GM18909 (cell line): ENCODE results near the gene FAM228B.
"Not testable (repeated sequence)": the region's sequence is repeated elsewhere in the genome, so short reads cannot be mapped to it uniquely, and the experiment has no call there.

ENCODE experiments used
- ATAC-seq: cut with Tn5 transposase; IDR thresholded peaks from one replicate; pipeline ENCODE4 v1.9.1; 2021; ENCODE audit warnings: mild to moderate bottlenecking; ENCODE audit not compliant: unreplicated experiment, poor library complexity

Gene FAM228B

DNA sequence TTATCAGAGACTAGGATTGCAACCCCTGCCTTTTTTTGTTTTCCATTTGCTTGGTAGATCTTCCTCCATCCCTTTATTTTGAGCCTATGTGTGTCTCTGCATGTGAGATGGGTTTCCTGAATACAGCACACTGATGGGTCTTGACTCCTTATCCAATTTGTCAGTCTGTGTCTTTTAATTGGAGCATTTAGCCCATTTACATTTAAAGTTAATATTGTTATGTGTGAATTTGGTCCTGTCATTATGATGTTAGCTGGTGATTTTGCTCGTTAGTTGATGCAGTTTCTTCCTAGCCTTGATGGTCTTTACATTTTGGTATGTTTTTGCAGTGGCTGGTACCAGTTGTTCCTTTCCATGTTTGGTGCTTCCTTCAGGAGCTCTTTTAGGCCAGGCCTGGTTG is 73.9 kb downstream of the FAM228B start:
- not testable (repeated sequence) for ATAC-seq

DNA sequence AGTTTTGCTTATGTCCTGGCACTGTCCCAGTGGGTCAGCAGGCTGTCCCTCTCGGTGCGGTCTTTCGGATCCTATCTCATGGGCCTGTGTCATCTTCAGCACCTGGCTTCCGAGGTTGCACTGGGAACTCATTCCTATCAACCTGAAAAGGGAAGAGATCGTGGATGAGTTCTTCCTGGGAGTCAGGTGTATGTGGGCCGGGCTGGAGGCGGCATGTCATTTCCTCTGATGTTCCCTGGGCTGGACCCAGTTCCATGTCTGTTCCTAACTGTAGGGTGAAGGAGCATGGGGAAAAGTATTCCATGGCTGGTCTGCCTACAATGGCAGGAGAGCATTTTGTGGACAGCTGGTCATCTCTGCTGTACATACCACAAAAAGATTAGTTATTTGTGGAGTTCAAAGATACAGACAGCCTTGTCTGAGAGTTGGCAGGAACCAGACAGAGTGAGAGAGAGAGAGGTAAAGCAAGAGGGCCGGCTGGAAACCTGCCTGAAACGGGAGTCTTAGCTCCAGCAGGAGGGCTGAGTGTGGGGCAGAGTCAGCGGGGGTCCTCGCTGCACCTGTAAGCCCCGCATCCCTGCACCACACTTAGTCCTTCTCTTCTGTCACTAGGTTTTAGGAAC is 76.8 kb downstream of the FAM228B start:
- no peak for ATAC-seq

DNA sequence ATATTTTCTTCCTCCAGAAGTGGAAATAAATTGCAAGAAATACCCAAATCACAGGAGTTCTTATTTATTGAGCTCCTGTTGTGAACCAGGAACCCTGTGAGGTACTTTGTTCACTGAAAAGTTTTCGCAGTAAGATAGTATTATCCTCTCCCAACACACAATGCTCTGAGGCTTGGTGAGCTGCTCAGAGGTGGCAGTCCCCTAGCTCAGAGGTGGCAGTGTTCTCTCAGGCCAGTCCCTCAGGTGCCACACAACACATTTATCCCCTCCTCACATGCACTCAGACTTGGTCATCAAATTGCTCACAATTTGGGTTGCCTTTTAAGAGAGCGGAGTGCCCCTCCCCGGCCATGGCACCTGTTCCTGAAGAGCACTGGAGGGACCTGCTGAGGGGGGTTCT is 77.5 kb downstream of the FAM228B start:
- no peak for ATAC-seq

DNA sequence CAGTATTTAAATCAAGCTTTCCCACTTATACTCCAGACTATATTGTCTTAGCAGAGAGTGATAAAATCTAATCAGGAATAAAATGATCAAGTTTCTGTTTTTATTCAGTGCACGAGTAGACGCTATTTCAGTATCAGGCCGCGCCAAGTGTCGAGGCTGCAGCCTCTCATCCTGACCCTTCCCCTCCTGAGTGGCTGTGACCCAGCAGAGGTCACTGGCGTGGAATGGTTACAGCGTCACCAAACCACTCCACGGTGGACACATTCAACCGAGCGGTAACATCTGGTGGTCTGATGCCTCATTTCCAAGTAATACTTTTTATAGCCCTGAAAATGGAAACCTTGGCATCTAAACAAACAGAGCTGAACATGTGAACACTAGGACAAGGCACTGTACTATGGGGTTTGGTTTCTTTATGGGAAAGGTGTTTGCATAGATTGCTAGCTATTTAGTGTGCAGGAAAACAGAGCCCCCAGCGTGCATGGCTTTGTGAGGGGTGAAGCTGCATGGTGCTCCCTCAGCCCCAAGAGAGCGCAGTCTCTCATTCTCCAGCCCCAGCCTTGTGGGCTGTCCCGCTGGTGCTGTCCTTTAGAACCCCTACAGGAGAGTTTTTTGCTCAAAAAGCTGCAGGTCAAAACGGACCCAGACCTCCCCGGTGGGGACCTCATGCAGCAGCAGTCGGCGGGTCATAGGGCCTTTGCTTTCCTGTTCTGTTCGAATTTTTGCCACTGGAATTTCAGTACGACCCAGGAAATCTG is 79.9 kb downstream of the FAM228B start:
- ATAC-seq, result no peak

DNA sequence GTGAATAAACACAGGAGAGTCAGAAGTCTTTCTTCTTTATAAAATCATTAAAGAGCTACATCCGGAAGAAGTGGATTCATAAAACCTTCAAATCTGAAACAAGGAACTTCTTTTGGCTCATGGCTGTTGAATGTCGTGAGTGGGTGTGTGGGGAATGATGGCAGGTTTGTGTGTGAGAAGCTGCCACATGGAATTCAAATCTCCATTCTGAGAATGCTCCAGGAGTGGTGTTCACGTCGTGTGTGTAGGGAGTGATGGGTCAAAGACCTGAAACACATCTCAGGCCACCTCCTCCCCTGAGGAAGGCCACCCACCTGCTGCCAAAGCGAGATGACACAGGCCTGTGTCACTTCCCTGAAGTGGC is 80.5 kb downstream of the FAM228B start:
- ATAC-seq, result no peak

DNA sequence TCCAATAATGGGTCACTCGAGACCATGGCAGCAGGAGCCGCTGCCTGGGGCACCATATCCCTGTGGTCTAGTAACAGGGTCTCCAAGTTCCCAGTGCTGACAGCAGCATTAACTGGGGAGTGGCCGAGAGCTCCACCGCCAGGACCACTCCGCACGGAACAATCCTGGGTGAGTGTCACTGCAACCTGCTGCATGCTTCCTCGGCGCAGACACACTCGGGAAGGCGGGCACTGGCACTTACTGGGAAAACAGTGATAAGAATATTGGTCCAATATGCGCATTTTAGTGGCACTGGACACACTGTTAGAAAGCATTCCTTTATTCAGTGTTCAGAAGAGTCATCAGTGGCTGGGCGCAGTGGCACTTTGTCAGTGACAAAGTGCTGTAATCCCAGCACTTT is 81.2 kb downstream of the FAM228B start:
- no peak for ATAC-seq

DNA sequence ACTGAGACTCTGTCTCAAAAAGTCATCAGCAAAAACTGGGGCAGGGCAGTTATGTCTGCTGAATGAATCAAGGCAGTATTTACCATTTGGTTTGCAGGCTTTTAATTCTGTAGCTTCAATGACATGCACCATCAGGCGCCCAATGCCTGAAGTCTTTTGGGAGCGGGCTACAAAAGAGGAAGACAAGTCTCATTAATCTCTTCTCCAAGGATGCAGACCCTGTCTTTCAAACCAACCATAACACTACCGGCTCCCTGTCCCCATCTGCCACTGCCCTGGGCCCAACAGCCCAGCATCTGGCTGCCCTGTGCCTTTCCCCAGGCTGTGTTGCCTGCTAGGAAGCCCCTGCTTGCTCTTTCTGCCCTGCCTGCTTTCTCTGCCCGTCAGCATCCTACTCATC is 81.9 kb downstream of the FAM228B start:
- ATAC-seq, result no peak

DNA sequence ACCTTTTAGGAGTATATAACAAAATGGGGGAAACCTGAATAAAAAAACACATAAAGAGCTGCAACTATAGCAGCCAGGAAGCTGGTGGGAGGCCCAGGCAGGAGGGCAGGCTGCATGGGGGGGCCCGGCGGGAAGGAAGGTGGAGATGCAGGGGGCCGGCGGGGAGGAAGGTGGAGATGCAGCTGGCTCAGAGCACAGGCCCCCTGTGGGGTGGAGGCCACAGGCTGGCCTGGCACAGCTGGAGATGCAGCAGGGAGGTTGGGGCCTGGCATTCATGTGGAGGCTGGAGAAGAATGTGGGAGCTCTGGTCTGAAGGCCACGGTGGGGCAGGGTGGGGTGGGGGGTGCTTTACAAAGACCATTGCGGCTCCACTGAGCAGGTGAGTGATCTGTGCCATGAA is 83.0 kb downstream of the FAM228B start:
- no peak for ATAC-seq

DNA sequence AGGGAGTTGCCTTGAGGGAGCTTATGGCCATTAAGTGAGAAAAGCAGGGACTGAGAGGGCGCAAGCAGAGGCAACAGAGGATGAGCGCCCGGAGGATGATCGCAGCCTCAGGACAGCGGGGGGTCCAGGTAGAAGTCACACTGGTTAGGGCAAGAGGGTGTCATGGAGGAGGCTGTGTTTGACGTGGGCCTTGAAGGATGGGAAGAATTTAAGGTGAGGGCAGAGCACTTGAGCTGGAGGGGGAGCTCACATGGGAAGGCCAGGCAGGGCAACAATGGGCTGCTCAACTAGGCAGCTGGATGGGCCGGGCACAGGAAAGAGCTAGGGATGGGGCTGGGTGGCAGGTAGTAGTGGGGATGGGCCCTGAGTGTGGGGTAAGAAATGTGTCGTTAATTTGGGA is 83.4 kb downstream of the FAM228B start:
- no peak for ATAC-seq

DNA sequence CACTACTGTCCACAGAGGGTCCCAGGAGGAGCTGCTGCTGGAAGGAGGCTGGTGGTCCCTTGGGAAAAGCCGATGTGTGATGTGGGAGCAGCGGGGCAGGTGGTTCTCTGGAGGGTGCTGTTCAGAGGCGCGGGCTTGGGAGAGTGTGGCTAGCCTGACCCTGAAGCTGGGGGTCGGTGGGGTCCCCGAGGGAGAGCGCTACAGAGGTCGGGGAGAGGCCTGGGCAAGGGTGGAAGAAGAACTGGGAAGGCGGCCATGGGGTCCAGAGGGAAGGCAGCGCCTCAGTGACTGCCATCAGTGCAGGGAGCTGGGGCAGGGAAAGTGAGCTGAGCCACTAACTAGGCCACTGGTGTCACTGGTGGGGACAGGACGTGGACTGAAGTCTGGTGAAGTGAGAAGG is 84.1 kb downstream of the FAM228B start:
- no peak for ATAC-seq

DNA sequence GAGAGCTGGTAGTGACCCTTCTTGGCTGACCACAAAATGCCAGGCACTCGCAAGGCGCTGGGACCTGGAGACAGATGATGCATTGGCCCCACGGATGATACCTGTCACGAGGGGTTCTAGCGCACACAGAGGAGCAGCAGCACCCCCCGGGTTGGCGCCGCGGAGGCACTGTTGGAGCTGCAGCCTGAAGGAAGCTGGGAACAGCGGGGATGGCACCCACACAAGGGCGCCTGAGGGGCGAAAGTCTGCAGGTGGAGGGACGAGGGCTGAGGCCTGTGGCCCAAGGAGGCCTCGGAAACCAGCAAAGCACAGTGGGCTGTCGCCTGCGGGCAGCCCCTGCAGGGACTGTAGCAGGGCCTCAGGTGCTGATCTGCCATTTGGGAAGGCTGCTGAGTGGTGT is 85.2 kb downstream of the FAM228B start:
- no peak for ATAC-seq

DNA sequence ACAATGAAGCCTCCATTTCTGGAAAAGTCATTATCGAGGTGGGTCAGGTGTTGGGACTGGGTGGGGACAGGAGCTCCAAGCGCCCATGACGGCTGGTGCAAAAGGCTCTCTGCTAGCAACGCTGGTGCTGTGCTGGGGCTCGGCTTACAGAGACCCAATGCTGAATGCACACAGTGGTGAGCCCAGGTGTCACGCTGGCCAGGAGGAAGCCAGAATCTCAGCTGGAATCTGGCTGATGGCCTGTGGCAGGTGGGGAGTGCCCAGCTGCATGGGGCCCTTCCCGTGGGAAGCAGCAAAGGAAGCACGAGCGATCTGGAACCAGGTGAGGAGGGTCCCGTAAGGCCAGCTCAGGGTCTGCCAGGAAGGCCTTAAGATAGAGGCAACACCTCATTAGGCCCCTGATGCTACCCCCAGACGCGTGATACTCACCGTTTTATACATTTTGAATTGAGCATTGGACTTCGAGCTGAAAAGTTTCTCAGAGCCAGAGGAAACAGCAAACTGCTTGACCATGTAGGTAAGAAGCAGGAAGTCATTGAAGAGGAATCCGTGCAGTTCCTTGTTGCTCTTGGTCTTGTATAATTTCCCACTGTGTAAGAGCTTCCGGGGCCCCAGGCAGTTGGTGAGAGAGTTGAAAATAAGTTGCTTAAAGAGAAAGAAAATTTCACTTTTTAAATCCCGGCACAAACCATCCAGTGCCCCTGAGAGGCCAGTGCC is 86.3 kb downstream of the FAM228B start:
- no peak for ATAC-seq

DNA sequence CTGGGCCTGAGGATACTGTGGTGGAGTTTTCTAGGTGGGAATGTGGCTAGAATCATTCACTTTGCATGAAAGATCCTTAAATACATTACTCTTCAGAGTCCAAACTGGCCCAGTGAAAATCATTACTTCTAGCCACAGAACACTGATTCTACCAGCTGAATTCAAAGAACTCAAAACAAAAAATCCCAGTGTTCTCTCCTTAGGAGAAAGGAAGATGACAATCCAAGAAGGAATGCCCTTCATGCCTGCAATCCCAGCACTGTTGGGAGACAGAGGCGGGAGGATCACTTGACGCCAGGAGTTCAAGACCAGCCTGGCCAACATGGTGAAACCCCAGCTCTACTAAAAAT is 86.8 kb downstream of the FAM228B start:
- ATAC-seq, result no peak

DNA sequence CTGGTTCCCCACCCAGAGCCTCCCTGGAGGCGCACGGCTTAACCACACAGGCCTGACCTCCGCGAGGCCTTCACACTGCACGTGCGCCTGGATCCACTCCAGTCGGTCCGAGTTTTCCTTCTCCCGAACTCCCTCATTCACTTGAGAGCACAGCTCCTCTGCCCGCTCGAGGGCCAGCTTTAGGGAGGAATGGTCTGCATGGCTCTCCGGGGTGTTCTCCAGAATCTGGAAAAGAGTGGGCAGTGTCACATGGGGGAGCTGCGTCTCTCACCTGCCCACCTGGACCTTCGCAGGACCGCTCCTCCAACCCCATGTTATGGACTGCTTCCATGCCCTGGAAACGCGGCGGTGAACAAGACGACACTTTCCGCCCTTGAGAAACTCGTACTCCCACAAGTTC is 87.5 kb downstream of the FAM228B start:
- no peak for ATAC-seq

DNA sequence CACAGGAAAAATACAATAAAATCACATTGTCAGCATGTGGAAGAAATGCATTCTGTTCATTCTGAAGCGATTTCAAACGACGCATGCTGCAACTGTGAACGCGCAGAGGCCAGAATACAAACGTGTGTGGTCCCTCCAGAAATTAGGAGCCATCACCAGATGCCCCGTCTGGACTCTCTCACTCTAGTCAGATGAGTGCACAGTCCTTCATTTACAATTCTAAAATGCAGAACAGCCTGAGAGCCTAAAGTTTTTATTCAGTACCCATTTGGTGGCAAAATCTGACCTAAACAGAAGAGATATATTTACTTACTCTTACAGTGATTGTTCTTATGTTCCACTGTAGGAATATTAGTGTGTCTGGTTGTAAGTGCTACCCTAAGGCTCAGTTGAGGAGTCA is 88.1 kb downstream of the FAM228B start:
- ATAC-seq, result no peak

DNA sequence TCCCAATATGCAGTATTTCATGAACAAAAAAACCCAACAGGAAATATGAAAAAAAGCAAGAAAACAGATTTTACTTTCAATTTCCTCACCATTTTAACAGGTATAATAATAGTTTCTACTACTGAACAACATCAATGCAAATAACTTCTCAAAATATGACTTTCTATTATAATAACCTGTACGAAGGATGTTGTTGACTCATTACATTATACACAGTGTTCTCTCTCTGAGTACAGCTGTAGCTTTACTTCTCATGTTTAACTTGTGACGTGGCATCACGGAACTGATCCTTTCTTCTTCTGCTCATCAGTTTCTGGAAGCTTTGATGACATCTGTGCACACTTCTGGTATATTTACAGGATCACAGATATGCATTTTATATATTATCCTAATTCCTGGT is 91.6 kb downstream of the FAM228B start:
- peak; percentile 89 for ATAC-seq
